Cerebellar nuclear complex (tissue), 1 donor: ENCODE results near the gene ADARB2.

ENCODE experiments used
- DNase-seq, 2 experiments: peaks; one replicate each; lab custom pipeline; 2025; lab: John Stamatoyannopoulos, UW

ADARB2 gene

GRCh38 chr10:1206101-1206500 lies 531.2 kb downstream of the ADARB2 start:
- no peak for DNase-seq

GRCh38 chr10:1205450-1206030 lies 531.8 kb downstream of the ADARB2 start:
- DNase-seq, result no peak

- no peak for DNase-seq
Observed at GRCh38 chr10:1204434-1205326, 532.6 kb downstream of the ADARB2 start.

GRCh38 chr10:1203704-1204103 lies 533.6 kb downstream of the ADARB2 start:
- no peak for DNase-seq

- DNase-seq, result no peak
Observed at GRCh38 chr10:1203216-1203615, 534.1 kb downstream of the ADARB2 start.

- DNase-seq, result no peak
Observed at GRCh38 chr10:1202343-1202742, 535.0 kb downstream of the ADARB2 start.

GRCh38 chr10:1200866-1201807 lies 536.2 kb downstream of the ADARB2 start:
- DNase-seq, result no peak

GRCh38 chr10:1199897-1200721 lies 537.2 kb downstream of the ADARB2 start:
- no peak for DNase-seq

GRCh38 chr10:1199345-1199673 lies 538.0 kb downstream of the ADARB2 start:
- DNase-seq, result no peak

GRCh38 chr10:1198453-1199344 lies 538.6 kb downstream of the ADARB2 start:
- no peak for DNase-seq

GRCh38 chr10:1197384-1197783 lies 539.9 kb downstream of the ADARB2 start:
- DNase-seq, result no peak

GRCh38 chr10:1196656-1197055 lies 540.7 kb downstream of the ADARB2 start:
- DNase-seq, result no peak

- DNase-seq, result no peak
Observed at GRCh38 chr10:1195828-1196227, 541.5 kb downstream of the ADARB2 start.

- no peak for DNase-seq
Observed at GRCh38 chr10:1194161-1194560, 543.2 kb downstream of the ADARB2 start.

GRCh38 chr10:1193561-1193960 lies 543.8 kb downstream of the ADARB2 start:
- no peak for DNase-seq

- DNase-seq, result no peak
Observed at GRCh38 chr10:1191752-1192151, 545.6 kb downstream of the ADARB2 start.

- DNase-seq, result no peak
Observed at GRCh38 chr10:1190791-1191490, 546.4 kb downstream of the ADARB2 start.

GRCh38 chr10:1190052-1190395 lies 547.3 kb downstream of the ADARB2 start:
- no peak for DNase-seq

- DNase-seq, result no peak
Observed at GRCh38 chr10:1189166-1190051, 547.9 kb downstream of the ADARB2 start.
